ENCODE measurements around the gene DENND4C. TPM values are rescaled to one million over a fixed set of nuclear protein-coding genes. Genes with fewer than 3 reads are reported as not detected.

DENND4C gene
- total RNA-seq, 2 experiments from 2014 or later = 28.8 to 38.6 TPM

Other genes starting within 250 kb of the DENND4C start
- gene SAXO1, start 197.5 kb upstream of the DENND4C start, total RNA-seq = under 1 TPM in 1 of 2 experiments, not detected in 1; 0.12 TPM
- gene RRAGA, start 181.3 kb upstream of the DENND4C start, total RNA-seq = 10 to 100 TPM; 43.5 to 49.7 TPM
- 10 to 100 TPM; 30.7 to 32.7 TPM for gene HAUS6, start 127.8 kb upstream of the DENND4C start, total RNA-seq
- gene PLIN2, start 103.2 kb upstream of the DENND4C start, total RNA-seq = 10 to 100 TPM; 48.3 to 53.2 TPM
- 1,000 to 10,000 TPM; 1,796 to 2,110 TPM for gene RPS6, start 149.5 kb downstream of the DENND4C start, total RNA-seq
- 1 to 10 TPM; 1.9 to 2.1 TPM for gene ACER2, start 178.3 kb downstream of the DENND4C start, total RNA-seq